ENCODE data around the gene CALB2.

GRCh38 chr16:71352466-71352865 is 6.1 kb upstream of the CALB2 start:
- TF ChIP-seq CTCF (conservative IDR thresholded peaks at IDR 0.05; ENCODE audit: low read depth, low read length), result no peak
- TF ChIP-seq EZH2 (IDR thresholded peaks at IDR 0.05; ENCODE audit: borderline replicate concordance, low read depth, low read length, poor library complexity, severe bottlenecking), result no peak

All from A673 (cell line).